Myocyte (in vitro differentiated cells): Measurements from ENCODE around the gene FAM3B. TPM values are rescaled to one million over a fixed set of nuclear protein-coding genes. Genes with fewer than 3 reads are reported as not detected.
"Not testable (repeated sequence)": the region's sequence is repeated elsewhere in the genome, so short reads cannot be mapped to it uniquely, and the experiment has no call there.

Experiments used
- DNase-seq: peaks from one replicate; pipeline ENCODE4 v3.0.0-alpha.2; 2012; ENCODE audit warnings: low read depth
- polyA plus RNA-seq: library from polyadenylated mRNA; unstranded; fragments of >200 nt; gene quantifications from one replicate; pipeline ENCODE4 v1.2.1, GENCODE V29; 2012; ENCODE audit warnings: missing spikeins
- total RNA-seq: library from RNA; depleted of rRNA; stranded (reverse); fragments of >200 nt; gene quantifications from 2 replicates; pipeline ENCODE4 v1.2.3, GENCODE V29; 2014

FAM3B gene, protein sequence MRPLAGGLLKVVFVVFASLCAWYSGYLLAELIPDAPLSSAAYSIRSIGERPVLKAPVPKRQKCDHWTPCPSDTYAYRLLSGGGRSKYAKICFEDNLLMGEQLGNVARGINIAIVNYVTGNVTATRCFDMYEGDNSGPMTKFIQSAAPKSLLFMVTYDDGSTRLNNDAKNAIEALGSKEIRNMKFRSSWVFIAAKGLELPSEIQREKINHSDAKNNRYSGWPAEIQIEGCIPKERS
- not detected in 2 replicates for total RNA-seq
- polyA plus RNA-seq: not detected

DNA sequence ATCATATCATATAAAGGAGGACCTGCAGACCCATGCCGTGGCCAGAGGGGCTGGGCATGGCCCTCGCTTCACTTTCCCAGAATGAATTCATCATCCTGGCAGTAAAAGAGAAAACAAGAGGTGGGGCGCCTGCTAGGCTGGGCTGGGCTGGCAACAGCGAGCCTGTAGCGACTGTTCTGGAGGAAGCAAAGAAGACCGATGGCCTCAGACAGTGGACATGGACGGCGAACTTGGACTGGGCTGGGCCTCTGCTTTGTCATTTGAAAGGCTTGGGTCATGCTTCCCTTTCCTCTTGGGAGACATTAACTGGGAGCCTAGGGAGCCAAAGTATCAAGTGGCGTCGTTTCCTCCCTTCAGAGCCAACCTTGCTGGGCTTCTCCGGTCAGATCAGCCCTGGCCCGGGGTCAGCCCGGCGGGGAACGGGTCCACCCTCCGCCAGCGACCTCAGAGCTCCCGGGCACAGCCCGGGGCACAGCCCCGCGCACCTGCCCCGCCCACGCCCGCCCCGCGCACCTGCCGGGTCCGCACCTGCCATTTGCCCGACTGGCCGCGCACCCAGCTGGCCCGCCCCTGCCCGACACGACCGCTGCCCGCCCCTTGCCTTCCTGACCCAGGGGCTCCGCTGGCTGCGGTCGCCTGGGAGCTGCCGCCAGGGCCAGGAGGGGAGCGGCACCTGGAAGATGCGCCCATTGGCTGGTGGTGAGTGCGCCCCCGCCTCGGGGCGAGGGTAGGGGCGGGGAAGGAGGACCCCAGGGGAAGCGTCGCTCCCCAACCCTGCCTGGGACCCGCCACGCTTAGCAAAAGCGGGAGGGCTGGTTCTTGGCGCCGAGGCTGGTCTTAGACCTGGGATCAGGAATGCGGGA lies at the start of gene FAM3B:
Gene FAM3B, plus strand, starts transcription at position 602 of the 863 bp plus-strand sequence. Its CDS starts 79 bp downstream, at position 681.
- no peak for DNase-seq

DNA sequence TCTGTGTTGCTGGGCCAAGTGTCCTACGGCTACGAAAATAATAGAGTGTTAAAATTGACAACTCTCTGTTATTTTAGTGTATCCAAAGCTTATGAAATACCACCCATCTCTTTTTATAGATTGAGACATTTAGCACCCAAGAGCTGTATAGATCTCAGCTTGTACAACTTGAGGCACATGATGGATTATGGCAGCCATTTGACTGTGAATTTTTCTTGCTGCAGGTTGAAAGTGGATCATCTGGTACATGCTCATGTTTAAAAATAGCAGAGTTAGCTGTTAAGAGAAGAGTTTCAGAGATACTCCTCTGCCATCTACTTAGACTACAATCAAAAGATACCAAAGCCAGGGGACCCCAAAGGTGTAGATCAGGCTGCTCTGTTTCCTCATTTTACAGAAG lies 49.3 kb upstream of the FAM3B start:
- DNase-seq: no peak

DNA sequence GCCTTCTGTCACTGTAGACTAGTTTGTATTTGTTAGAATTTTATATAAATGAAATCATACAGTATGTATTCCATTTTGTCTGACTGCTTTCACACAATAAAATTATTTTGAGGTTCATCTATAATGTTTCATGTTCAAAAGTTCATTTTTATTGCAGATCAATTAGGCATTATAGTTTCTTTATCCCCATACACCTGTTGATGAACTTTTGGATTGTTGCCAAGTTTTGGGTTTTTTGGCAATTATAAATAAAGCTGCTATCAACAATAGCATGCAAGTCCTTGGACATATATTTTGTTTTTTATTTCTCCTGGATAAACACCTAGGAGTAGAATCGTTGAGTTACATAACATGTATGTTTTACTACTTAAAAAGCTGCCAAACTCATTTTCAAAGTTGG lies 47.1 kb upstream of the FAM3B start:
- DNase-seq: no peak

DNA sequence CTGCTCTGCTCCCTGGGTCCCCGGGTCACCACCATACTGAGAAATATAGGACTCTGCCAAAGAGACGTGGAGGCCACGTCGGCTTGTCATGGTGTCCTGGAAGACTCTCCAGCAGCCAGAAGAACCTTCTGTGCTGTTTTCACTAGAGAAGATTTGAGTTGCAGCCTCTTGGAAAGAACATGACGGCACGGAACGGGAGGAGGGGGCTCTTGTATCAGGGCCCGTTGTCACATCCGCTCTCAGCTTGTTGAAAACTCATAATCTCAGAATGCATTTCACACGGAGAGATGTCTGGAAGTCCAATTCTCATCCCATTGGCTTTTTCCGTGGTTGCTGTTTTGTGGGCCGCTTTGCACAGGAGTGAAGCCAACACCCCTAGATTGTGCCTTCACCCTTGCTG lies 39.4 kb upstream of the FAM3B start:
- no peak for DNase-seq

DNA sequence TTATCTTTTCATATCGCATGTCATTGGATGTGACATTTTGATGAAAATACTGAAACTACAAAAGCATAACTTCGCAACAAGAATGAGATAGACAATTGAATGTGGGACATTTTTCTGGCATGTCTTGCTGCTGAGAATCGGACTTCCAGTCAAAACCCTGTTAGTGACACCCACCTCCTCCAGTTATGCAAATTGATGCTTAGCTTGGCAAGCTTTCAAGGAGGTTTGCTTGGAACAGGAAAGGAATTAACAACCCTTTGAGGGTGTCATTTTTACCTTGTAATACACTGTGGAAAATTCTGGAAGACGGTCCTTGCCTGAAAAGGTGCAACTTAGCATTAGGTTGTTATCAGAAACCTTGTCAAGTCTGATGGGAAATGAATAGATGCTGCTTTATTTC lies 38.8 kb upstream of the FAM3B start:
- DNase-seq: no peak

DNA sequence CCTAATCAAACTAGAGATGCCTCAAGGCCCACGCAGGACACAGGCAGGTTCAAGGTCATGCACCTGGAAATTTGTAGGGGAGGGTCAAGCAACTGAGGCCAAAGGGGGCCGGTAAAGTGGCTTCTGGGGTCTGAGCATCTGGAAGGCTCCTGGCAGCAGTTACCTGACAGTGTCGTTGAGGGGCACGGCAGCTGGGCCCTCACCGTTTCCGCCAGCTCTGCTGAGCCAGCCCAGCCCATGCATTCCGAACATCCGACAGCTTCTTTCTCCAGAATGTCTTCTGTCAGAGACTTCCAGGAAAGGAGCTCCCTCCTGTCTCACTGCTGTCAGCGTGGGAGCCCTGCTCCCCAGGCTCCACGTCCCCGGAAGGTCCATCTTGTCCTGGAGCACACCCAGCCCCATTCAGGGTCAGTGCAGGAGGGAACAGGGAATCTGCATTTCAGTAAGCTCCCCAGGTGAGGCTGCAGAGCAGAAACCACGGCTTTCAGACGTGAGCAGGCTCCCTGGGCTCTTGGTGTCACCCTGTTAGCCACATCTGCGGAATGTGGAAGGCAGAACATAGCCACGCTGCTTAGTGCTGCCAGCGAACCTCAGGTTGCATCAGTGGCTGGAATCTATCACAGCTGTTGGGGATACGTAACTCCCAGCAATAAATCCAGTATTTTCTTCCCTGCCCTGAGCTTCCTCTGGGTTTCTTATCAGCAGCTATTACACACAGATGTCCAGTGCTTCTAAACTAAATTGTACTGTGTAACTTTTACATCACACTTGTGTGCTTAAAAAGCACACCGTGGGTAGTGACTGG lies 36.3 kb upstream of the FAM3B start:
- peak; percentile 40 for DNase-seq

DNA sequence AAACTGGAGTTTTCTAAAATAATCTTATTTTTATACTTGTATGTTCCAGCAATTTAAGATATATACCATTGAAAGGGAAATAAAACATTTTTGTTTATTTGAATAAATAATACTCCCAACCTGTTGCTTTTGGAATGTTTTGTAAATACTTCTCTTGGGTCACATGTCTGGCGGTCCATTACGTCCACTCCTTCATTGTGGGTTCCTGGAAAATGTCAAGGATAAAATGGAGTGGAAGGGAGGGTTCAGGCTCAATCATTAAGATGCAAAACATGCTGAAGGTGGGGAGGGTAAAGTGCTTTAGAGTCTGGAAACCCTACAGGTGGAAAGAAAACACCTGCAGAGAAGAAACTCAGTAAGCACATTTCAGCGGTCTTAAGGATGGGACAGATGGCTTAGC lies 34.2 kb upstream of the FAM3B start:
- DNase-seq: no peak

DNA sequence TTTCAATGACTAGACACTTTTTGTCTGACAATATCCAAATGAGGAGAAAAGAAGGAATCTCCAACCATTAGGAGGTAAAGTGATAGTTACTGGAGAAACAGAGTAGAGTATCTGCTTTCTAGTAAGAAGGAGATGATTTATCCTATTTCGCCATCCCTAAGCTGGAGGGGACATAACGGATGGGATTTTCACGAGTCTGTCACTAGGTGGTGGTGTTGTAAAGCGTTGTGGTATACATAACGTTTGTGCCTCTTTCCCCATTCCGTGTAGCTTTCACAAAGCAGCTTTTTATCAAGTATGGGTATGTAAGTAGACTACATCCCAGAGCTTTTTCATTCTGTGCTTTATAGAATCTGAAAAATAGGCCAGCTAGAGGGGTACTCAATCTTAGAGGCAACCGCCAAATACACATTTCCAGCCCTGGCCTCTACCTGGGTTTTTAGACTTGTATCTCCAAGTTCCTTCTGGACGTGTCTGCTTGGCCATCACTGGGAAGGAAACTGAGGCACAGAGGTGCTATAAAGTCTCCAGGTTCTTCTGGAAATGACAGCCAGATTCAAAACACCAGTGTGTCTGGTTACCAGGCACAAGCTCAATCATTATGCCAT lies 33.3 kb upstream of the FAM3B start:
- DNase-seq: peak; percentile 82

DNA sequence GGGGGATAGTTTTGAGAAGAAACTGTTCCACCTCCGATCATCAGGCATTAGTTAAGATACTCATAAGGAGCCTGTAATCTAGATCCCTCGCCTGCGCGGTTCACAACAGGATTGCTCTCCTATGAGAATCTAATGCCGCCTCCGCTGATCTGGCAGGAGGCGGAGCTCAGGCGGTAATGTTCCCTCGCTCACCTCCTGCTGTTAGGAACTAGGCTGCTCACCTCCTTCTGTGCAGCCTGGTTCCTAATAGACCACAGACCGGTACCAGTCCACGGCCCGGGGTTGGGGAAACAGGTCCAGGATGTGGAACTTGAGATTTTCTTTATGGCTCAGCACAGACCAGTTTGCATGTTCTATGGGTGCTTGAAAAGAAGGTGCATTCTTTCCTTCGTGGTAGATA lies 27.2 kb upstream of the FAM3B start:
- no peak for DNase-seq

DNA sequence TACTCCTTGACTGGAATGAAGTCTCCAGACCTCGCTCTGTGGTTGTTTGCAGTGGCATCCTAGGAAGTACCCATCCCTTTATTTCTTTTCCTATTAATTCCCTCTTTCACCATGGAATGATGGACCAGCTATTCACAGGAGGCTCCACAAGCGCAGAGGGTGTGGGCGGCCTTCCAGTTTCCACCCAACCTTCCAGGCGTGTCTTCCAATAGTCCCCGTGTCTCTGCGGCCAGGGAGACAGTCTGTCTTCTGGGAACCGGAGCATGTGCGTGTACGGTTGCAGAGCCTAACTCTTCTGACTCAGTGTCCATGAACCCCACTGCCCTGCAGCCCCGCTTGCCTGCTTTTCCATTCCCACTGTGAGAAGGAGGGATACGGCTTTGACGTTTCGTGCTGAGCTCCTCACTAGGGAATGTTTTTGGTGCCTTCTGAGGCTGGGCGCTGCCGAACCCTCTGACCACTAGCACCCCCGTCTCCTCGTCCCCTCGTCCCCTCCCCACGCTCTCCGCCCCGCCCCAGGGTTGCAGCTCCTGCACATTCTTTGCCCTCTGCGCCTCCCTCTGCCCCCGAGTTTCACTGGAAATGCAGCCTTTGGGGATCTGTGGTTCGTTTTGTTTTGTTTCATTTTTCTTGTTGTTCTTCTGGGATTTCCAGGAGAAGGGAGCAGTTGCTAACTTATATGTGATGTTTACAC lies 26.3 kb upstream of the FAM3B start:
- DNase-seq: no peak

DNA sequence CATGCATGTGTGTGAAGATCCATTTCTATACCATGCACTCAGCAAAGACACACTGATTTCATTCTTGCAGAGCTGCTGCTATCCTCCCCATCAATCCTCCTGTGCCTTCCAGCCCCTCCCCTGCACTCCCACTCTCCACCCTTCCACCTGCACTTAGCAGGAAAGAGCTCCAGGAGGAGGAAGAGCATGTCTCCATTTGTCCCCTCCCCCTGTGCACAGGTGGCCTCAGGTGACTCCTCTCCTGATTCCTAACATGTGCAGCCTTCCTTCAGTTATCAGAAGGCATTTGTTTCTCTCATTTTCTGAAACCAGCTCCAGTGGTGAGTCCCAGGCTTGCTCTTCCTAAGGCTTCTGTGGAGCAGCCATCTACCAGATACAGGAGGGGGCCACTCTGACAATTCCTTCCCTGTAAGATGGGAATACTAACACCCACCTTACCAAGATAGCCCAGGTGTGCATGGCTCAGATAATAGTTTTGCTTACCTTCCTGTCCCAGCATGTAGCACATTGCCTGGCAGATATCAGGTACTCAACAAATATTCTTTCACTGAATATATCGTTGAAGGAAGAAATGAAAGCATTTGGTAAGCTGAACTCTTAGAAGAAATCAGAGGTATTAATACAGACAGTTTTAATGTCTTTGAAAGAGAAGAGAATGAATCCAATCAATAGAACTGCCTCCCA lies 21.9 kb upstream of the FAM3B start:
- no peak for DNase-seq

DNA sequence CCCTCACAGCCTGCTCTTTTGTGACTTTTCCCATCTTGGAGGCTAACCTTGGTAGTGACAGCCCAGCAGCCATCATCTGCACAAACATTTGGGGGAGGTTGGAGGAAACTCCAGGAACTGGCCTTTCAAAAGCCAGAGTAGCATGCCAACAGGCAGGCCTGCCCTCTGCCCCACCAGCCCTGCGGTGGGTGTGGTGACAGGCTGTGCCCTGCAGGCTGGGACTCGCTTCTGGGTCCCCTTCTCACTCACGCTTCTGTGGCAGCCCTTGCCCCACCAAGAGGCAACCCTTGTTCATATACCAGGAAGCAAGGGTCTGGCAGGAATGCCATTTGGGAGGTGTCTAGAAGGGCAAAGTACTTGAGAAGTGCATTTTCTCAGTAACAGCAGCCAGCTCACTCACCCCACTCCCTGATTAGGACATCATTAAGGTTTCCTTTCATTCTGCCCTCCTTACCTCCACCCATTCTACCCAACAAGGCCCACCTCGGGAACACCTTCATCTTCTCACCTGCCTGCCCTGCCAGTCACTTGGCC lies 20.8 kb upstream of the FAM3B start:
- DNase-seq: no peak

DNA sequence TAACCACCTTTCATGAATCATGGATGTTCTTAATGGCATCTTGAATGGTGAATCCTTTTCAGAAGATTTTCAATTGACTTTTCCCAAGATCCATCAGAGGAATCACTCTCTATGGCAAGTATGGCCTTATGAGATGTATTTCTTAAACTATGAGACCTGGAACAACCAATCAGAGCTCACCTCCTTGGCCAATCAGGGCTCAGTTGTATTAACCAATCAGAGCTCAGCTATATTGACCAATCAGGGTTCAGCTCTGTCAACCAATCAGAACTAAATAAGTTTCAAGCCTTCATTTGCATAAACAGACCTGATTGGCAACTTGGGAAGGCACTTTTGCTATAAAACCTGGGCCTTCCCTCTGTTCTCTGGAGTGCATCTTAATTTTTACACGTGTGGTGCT lies 13.6 kb upstream of the FAM3B start:
- DNase-seq: no peak

DNA sequence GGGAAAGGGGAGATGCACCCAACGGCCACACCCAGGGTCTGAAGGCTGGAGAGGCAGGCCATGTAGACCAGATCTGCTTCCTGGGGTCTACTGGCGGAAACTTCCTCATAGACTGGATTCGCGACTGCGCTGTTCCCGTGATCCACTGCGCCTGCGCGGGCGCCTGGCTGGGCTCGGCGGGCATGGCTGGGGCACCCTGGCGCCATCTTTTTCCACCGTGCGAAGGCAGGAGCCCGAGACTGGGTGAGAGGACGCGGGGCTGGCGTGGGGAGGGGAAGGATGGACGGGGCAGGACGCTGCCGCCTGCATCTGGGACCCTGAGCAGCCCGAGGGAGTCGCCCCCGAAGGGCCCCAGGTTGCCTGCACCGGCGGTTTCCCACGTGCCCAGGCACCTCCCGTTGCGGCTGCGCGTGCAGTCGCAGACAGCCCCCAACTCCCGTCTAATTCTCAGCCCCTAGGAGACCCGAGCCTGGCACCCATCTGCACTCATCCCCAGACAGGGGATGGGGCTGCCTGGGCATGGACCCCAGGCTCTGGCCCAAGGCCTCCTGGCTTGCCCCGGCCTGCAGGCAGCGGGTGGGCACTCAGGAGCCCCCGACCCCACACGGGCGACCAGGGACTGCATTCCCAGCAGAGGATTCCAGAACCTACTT lies 12.4 kb upstream of the FAM3B start:
- DNase-seq: no peak

DNA sequence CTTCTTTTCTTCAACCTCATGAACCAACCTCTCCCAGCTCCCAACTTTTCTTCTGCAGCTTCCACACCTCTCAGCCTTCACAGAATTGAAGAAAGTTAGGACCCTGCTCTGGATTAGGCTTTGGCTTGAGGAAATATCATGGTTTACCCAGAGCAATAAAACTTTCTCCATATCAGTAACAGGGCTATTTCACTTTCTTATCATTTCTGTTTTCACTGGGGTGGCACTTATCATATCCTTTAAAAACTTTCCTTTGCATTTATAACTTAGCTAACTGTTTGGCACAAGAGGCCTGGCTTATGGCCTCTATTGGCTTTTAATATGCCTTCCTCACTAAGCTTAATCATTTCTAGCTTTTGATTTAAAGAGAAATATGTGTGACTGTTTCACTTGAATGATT lies 9.4 kb upstream of the FAM3B start:
- DNase-seq: no peak

DNA sequence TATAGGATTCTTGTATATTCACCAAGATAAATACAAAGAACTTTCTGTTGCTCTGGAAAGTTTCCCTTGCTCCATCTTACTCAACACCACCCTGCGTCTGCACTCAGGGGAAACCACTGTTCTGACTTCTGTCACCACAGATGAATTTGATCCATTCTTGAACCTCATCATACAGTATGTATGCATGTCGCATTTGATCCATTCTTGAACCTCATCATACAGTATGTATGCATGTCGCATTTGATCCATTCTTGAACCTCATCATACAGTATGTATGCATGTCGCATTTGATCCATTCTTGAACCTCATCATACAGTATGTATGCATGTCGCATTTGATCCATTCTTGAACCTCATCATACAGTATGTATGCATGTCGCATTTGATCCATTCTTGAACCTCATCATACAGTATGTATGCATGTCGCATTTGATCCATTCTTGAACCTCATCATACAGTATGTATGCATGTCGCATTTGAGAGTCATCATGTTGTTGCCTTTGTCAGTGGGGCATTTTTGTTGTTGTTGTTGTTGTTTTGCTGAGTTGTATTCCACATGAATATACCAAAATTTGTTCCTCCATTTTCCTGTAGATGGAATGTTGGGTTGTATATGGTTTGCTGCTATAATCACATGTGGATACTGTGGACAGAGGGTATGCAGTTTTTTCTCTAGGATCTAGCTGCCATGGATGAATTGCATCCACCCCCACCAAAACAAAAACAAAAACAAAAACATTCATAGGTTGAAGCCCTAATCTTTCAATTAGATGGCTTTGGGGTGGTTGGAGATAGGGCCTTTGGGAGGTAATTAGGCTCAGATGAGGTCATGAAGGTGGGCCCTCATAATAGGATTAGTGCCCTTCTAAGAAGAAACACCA lies 3.1 kb upstream of the FAM3B start:
- not testable (repeated sequence) for DNase-seq

DNA sequence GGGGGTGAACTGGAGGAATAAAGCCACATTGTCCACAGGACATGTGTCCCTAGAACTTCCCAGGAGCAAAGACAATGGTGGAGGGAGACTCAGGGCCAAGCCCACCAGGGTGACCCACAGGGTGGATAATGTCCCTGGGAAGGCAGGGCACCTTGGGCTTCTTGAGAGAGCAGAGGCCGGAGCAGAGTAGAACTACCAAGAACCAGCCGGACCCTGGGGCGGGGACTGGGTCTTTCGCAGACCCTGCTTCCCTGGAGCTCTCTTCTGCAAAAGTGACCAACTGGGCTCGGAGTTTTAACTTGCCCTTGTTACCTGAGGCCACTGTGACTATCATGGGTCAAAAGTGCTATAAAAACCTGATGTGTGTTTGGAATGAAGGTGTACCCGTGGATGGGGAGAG lies 875 bp upstream of the FAM3B start:
- DNase-seq: no peak

DNA sequence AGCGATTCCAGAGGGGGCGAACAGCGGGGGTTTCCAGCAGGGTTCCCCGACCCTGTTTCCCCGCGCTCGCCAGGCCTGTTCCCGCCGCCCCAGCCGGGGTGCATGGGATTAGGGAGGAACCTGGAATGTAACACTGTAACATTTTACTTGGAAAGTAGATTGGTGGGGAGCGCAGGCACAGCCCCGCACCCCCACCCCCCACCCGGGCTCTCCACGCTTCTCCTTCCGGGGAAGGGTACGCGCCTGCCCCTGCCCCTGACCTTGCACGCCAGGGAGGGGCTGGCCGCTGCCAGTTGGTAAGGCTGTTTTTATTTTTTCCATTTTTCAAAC lies 427 bp downstream of the FAM3B start:
- DNase-seq: no peak

DNA sequence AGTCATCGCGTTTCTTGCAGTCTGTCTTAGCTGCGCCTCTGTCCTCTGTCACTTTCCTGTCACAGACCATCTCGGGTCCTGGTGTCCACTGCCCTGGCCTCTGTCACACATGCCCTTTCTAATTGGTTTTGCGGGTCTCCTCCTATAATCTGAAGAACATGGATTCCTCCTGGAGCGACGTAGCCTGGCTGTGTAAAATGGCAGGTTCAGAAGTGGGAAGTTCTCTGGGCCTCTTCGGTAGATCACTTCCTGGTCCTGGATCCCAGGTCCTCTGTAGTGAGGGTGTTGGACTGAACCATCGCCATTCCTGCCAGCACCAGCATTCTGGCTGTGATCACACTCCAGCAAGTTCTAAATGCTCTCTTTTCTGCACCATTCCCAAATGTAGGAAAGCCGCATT lies 857 bp downstream of the FAM3B start:
- no peak for DNase-seq
